Breast epithelium (tissue), 4 donors: ENCODE measurements around the gene IRX4. TPM values are rescaled to one million over a fixed set of nuclear protein-coding genes. Genes with fewer than 3 reads are reported as not detected.

ENCODE experiments used
- DNase-seq, 2 donors: peaks; one replicate each; pipeline ENCODE4 v3.0.0-alpha.2; 2019; ENCODE audit warnings: low spot score in 2 of 2
- H3K27ac ChIP-seq, 2 donors: fragments of 200-600 bp; sonication (generic) in 1 of 2; one replicate each; pipeline ENCODE4 v1.5.1; 2016 to 2019; ENCODE audit warnings: mild to moderate bottlenecking in 1 of 2
- H3K27me3 ChIP-seq, 2 donors: fragments of 200-600 bp; sonication (generic) in 1 of 2; one replicate each; pipeline versions ENCODE4 v1.5.1 to v1.6.0; 2017 to 2019; ENCODE audit warnings: control low read depth in 1 of 2, mild to moderate bottlenecking in 1 of 2
- H3K36me3 ChIP-seq: fragments of 200-600 bp; one replicate; pipeline ENCODE4 v1.5.1; 2019
- H3K4me1 ChIP-seq, 2 donors: fragments of 200-600 bp; sonication (generic); one replicate each; pipeline ENCODE4 v1.5.1; 2016 to 2019; ENCODE audit warnings: control low read depth in 1 of 2
- H3K4me3 ChIP-seq, 3 donors: fragments of 200-600 bp; sonication (generic); 1 replicate in 2 of 3; 2 replicates in 1 of 3; pipeline ENCODE4 v1.5.1; 2016 to 2019; ENCODE audit warnings: mild to moderate bottlenecking in 3 of 3, moderate library complexity in 2 of 3
- H3K9me3 ChIP-seq, 2 donors: fragments of 200-600 bp; sonication (generic) in 1 of 2; one replicate each; pipeline ENCODE4 v1.5.1; 2016 to 2019; ENCODE audit warnings: control low read depth in 1 of 2
- CTCF ChIP-seq, 3 donors: fragments of 450-650 bp; IDR thresholded peaks; one replicate each; pipeline ENCODE4 v1.5.1; 2016 to 2017; ENCODE audit warnings: antibody characterized with exemption in 3 of 3, mild to moderate bottlenecking in 3 of 3, moderate library complexity in 3 of 3
- POLR2A ChIP-seq: fragments of 450-650 bp; IDR thresholded peaks from one replicate; pipeline ENCODE4 v1.6.1; 2016; ENCODE audit warnings: antibody characterized with exemption, mild to moderate bottlenecking, moderate library complexity
- POLR2AphosphoS5 ChIP-seq, 3 donors: sonication (generic); formaldehyde crosslinking; IDR thresholded peaks; one replicate each; pipeline ENCODE4 v1.6.1; 2017; ENCODE audit warnings: antibody characterized with exemption in 3 of 3
- intact Hi-C: fragments of 100-400 bp; cut with DNase I; formaldehyde crosslinking; loops from one replicate; pipeline ENCODE4 v1.15.1; 2023; ENCODE audit warnings: low total_unique reads
- total RNA-seq, 3 donors: library from RNA; depleted of rRNA; stranded (reverse); fragments of >200 nt; gene quantifications; one replicate each; pipeline ENCODE4 v1.1.0, GENCODE V29; 2016

IRX4 gene
- total RNA-seq, 3 donors from 2014 or later, result 0.64 to 9.5 (median 2.6) TPM

DNA sequence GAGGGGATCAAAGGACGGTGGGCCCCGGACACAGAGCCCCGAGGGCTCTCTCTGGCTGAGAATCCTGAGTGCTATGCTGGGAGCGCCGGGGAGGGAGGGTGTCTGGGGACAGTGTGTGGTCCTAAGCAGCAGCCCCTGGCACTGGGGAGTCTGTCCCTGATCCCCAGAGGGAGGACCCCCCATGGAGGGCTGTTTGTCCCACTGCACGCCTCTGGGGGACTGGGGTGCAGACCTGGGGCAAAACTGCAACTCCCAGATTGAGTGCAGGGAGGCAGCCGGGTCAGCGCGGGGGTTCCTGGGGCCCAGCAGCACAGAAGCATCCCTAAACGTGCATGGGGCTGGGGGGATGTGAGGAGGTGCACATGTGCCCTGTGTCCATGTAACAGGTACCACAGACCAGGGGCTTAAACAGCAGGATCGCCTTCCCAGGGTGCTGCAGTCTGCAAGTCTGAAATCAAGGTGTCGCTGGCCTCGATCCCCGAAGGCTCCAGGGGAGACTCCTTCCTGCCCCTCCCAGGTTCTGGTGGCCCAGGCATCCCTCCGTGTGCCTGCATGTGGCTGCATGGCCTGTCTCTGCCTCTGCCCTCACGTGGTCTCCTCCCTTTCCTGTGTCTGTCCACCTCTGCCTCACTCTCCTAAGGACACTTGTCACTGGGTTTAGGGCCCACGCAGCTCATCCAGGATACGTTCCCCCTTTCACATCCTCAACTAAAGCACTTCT is 35.9 kb upstream of the IRX4 start:
- DNase-seq, result peak in 1 of 2 donors; percentile 42
- H3K4me1 ChIP-seq, result no peaks in the 10 kb centered on the region
- H3K4me3 ChIP-seq, result no peak overlapping the region
- intact Hi-C loops, result loop anchor here (2.0 kb wide), 1 partner anchor 90 kb away; no protein-coding TSS in a partner anchor
- no peaks in the 10 kb centered on the region for H3K27me3 ChIP-seq
- TF ChIP-seq CTCF (IDR thresholded peaks at IDR 0.05) (no peak), POLR2A (no peak), POLR2AphosphoS5 (IDR thresholded peaks at IDR 0.05) (no peak)
- no peak overlapping the region for H3K27ac ChIP-seq
- peaks cover 0 to 10% of the 10 kb centered on the region in 2 donors for H3K9me3 ChIP-seq
- H3K36me3 ChIP-seq, result no peaks in the 10 kb centered on the region

GRCh38 chr5:1917830-1918487 is 35.2 kb upstream of the IRX4 start:
- Histone ChIP-seq H3K27me3 (no peaks in the 10 kb centered on the region), H3K36me3 (no peaks in the 10 kb centered on the region), H3K4me3 (no peak overlapping the region), H3K9me3 (peaks cover 0 to 10% of the 10 kb centered on the region in 2 donors), H3K27ac (no peak overlapping the region), H3K4me1 (no peaks in the 10 kb centered on the region)
- peak in 1 of 2 donors; percentile 34 for DNase-seq
- TF ChIP-seq POLR2A, result no peak
- TF ChIP-seq CTCF (IDR thresholded peaks at IDR 0.05), result no peak
- TF ChIP-seq POLR2AphosphoS5 (IDR thresholded peaks at IDR 0.05), result no peak
- intact Hi-C loops, result loop anchor here (2.0 kb wide), 1 partner anchor 89 kb away; no protein-coding TSS in a partner anchor

- no peaks in the 10 kb centered on the region for H3K4me1 ChIP-seq
- intact Hi-C loops, result no loop called here
Observed at GRCh38 chr5:1916041-1917001, 33.6 kb upstream of the IRX4 start.

GRCh38 chr5:1915316-1915715 is 32.6 kb upstream of the IRX4 start:
- no peaks in the 10 kb centered on the region for H3K27me3 ChIP-seq
- H3K4me1 ChIP-seq, result no peaks in the 10 kb centered on the region
- no peak overlapping the region for H3K27ac ChIP-seq
- peak in 1 of 2 donors; percentile 30 for DNase-seq
- intact Hi-C loops, result no loop called here
- H3K4me3 ChIP-seq, result no peak overlapping the region
- no peak for TF ChIP-seq POLR2A
- TF ChIP-seq POLR2AphosphoS5 (IDR thresholded peaks at IDR 0.05), result no peak
- TF ChIP-seq CTCF (IDR thresholded peaks at IDR 0.05), result no peak
- peaks cover 0 to 10% of the 10 kb centered on the region in 2 donors for H3K9me3 ChIP-seq
- H3K36me3 ChIP-seq, result no peaks in the 10 kb centered on the region

More at GRCh38 chr5:1916041-1917001, 33.6 kb upstream of the IRX4 start:
- no peaks in the 10 kb centered on the region for H3K36me3 ChIP-seq
- H3K9me3 ChIP-seq, result peaks cover 0 to 10% of the 10 kb centered on the region in 2 donors
- TF ChIP-seq POLR2A, result no peak
- TF ChIP-seq CTCF (IDR thresholded peaks at IDR 0.05), result no peak
- no peak for TF ChIP-seq POLR2AphosphoS5 (IDR thresholded peaks at IDR 0.05)
- H3K27ac ChIP-seq, result no peak overlapping the region
- H3K27me3 ChIP-seq, result no peaks in the 10 kb centered on the region
- peak in 1 of 2 donors; percentile 40 for DNase-seq
- no peak overlapping the region for H3K4me3 ChIP-seq
